Measurements from ENCODE around the gene ACVR1B.
"Not testable (repeated sequence)": the region's sequence is repeated elsewhere in the genome, so short reads cannot be mapped to it uniquely, and the experiment has no call there.

ACVR1B gene

GRCh38 chr12:51971679-51972421, 20.4 kb downstream of the ACVR1B start:
- no peak for DNase-seq

- peak; percentile 60 for DNase-seq
Observed at GRCh38 chr12:51972422-51972812, 20.9 kb downstream of the ACVR1B start.

DNA sequence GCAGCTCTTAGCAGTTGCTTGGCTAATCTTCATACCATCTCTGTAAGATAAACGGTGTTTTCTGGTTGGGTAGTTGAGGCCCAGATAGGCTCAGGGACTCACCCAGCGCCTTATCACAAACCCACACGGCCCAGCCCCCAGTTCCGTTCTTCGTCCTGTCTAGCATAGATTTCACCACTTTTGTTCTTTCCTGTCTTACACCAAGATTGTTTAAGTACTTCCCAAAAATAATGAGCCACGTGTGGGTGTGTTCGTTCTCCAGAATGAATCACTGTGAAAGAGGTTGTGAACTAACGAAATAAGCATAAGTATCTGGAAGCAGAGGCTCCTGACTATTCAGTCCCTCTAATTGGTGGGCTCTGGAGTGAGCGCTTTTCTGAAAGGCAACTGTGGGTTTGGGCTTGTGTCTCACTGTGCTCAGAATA, 21.4 kb downstream of the ACVR1B start:
- DNase-seq, result peak; percentile 94

GRCh38 chr12:51973560-51973959, 22.1 kb downstream of the ACVR1B start:
- DNase-seq, result no peak

GRCh38 chr12:51974646-51975045, 23.1 kb downstream of the ACVR1B start:
- DNase-seq, result no peak

DNA sequence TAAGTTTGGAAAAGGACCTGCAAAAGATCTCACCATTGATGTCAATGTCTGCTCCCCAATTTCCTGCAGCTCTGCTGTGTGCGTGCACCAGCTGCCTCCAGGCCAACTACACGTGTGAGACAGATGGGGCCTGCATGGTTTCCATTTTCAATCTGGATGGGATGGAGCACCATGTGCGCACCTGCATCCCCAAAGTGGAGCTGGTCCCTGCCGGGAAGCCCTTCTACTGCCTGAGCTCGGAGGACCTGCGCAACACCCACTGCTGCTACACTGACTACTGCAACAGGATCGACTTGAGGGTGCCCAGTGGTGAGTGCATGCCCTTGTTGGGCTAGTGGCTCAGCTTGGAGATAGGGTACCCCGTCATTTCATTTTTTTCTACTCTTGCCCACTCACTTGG, 23.7 kb downstream of the ACVR1B start:
- no peak for DNase-seq

DNA sequence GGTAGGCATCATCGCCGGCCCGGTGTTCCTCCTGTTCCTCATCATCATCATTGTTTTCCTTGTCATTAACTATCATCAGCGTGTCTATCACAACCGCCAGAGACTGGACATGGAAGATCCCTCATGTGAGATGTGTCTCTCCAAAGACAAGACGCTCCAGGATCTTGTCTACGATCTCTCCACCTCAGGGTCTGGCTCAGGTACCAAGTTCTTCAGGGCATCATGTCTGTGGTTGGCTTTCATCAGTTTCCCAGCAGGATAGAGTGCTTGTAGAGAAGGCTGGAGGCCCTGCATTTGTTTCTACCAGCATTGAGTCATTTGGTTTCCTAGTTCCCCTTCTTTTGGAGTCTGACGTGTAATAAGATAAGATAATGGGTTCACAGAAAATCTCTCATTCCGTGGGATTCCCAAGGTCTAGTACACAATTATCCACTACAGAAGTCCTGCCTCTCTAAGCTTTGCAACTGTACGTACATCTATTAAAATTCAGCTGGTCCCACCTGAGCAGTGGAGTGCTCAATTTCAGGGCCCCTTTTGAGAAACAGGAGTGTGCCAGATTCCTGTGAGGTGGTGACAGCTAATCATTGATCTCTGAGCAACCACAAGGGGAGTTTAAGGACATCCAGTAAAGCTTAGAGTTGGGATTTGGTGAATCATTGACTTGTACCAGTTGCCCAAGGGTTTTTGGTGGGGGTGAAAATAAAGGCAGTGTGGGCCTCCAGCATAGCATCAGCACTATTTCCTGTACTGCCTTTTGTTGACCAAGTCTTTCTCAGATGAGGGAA, 25.1 kb downstream of the ACVR1B start:
- peak; percentile 54 for DNase-seq

- no peak for DNase-seq
Observed at GRCh38 chr12:51977320-51977753, 25.8 kb downstream of the ACVR1B start.

DNA sequence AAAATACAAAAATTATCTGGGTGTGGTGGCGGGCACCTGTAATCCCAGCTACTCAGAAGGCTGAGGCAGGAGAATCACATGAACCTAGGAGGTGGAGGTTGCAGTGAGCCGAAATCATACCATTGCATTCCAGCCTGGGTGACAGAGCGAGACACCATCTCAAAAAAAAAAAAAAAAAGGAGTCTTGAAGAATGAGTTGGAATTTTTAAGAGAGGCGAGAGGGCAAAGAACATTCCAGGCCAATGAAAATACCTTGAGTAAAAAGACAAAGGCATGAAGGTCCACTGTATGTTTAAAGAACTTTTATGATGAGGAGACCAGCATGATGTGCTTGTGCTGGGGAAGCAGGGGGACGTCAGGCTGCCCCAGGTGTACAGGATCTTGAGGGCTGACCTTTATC, 27.8 kb downstream of the ACVR1B start:
- not testable (repeated sequence) for DNase-seq

- peak; percentile 84 for DNase-seq
Observed at GRCh38 chr12:51980051-51980808, 28.7 kb downstream of the ACVR1B start.

DNA sequence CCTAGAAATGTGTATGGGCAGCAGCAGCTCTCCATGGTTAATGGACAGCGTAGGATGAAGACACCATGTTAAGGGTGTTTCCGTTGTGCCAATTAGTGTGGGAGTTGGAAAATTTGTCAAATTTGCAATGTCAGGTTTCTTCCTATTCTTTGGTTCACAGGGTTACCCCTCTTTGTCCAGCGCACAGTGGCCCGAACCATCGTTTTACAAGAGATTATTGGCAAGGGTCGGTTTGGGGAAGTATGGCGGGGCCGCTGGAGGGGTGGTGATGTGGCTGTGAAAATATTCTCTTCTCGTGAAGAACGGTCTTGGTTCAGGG, 29.3 kb downstream of the ACVR1B start:
- DNase-seq, result no peak

- DNase-seq, result no peak
Observed at GRCh38 chr12:51984657-51985056, 33.2 kb downstream of the ACVR1B start.

DNA sequence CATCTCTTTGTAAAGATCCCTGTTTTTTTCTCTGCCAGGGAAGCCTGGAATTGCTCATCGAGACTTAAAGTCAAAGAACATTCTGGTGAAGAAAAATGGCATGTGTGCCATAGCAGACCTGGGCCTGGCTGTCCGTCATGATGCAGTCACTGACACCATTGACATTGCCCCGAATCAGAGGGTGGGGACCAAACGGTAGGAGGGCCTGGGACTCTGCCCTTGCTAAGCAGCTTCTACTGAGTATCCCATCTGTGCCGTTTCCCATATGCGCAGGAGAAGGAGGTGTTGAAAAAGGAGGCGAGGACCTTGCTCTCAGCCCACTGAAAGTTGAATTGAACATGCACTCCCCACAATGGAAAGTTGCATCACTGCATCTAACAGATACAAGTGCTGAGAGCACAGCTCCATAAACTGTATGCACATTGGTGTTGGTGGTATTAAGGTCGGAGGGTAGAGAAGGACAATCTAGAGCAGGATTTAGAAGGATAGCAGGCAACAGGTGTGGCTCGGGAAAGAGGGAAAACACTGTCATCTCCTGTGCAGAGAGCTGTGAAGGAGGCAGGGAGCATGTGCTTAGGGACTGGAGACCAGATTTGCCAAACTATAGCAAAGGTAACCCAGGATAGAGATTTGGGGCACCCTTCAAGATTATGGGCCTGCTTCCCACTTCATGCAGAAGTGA, 33.8 kb downstream of the ACVR1B start:
- no peak for DNase-seq

DNA sequence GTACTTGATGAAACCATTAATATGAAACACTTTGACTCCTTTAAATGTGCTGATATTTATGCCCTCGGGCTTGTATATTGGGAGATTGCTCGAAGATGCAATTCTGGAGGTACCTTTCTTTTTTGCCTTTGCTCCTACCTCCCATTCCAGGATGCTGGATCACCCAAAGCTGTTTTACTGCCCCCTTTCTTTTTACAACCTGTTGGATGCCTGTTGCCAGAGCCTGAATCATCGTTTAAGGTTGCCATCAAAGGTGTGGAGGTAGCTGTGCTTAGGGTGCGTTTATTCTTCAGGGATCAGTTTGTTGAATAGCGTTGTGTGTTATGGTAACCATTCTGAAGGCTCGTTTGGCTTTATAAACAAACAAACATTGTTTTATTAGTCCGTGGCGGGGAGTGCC, 35.3 kb downstream of the ACVR1B start:
- DNase-seq, result no peak

GRCh38 chr12:51992246-51992645, 40.7 kb downstream of the ACVR1B start:
- no peak for DNase-seq

DNA sequence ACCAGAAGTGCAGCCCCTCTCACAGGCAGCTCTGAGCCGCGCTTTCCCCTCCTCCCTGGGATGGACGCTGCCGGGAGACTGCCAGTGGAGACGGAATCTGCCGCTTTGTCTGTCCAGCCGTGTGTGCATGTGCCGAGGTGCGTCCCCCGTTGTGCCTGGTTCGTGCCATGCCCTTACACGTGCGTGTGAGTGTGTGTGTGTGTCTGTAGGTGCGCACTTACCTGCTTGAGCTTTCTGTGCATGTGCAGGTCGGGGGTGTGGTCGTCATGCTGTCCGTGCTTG, 43.0 kb downstream of the ACVR1B start:
- DNase-seq, result no peak

DNA sequence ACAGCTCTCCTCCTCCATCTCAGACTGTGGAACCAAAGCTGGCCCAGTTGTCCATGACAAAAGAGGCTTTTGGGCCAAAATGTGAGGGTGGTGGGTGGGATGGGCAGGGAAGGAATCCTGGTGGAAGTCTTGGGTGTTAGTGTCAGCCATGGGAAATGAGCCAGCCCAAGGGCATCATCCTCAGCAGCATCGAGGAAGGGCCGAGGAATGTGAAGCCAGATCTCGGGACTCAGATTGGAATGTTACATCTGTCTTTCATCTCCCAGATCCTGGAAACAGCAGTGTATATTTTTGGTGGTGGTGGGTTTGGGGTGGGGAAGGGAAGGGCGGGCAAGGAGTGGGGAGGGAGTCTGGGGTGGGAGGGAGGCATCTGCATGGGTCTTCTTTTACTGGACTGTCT, 43.5 kb downstream of the ACVR1B start:
- no peak for DNase-seq

GRCh38 chr12:51997136-51997535, 45.6 kb downstream of the ACVR1B start:
- DNase-seq, result no peak

DNA sequence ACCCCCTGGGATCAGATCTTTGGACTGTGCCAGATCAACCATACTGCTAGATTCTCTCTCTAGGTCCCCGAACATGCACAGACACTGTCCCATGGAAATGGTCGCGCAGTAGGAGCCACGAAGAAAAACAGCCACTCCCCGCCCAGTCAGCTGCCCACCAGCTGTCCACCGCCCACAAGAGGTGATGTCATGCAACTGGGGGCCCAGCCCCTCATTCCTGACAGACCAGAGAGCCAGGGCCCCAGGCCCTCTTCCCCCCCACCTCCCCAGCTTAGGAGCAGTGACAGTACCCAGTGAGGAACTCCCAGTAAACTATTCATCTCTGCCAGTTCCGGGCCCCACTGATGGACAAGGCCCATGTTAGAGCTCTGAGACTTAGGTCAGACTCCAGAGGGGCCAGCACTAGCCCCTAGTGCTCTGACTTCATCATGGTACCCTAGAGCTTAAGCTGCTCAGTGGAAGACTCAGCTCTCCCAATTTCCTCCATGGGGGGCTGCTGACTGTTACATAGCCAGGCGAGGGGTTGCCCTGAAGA, 51.6 kb downstream of the ACVR1B start:
- DNase-seq, result no peak

- DNase-seq, result no peak
Observed at GRCh38 chr12:52003591-52003990, 52.1 kb downstream of the ACVR1B start.

DNA sequence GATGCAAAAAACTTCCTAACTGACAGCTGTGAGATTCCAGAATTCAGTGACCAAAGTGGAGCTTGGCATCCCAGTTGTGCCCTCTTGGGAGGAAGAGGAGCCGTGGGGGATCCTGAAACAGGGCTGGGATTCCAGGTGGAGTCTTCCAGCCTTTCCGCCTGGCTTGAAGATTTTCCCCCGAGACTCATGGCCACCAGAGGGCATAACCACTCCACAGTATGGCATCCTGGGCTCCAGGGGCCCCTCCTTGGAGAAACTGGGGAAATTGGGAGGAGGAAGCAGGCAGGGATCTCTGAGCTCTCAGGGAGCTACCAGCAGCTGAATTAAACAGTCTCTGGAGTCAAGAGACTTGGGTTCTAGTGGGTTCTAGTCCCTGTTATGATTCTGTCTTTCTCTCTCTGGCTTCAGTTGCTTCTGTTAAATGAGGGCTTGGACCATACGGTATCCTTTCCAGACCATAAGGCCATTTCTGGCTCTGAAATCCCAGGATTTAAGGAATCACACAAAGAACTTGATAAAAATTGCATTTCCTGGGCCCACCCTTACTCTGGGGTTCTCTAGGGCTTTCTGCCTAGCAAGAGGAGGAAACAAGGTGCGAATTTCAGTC, 52.6 kb downstream of the ACVR1B start:
- DNase-seq, result peak; percentile 48

DNA sequence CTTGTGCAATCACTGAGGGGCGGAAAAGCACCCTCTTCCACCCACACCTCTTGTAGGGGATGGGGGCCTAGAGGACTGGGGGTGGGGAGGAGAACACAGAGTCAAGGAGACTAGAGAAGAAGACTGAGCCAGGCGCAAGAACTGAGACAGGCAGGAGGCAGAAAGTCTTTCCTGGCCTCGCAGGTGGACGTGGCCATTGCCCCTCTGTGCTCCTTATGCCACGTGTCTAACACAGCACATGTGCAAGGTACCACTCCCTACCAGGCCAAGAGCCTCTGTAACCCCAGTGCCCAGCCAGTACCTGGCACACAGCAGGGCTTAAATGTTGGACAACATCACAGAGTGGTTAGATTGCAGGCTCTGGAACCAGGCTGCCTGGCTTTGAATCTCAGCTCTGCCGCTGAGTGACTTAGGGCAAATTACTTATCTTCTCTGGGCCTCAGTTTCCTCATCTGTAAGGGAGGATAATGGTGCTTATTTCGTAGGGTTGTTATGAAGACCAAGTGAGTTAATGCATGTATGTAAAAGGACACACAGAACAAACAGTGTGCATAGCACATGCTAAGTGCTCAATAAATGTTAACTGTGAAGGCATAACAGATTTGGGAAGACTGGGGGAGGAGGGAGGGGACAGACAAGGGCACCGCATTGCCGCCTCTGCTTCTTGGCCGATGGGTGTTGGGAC, 53.9 kb downstream of the ACVR1B start:
- no peak for DNase-seq

Data from OCI-M1 (cell line).